HCT116 (cell line): Measurements from ENCODE around the gene ADD1. TPM values are rescaled to one million over a fixed set of nuclear protein-coding genes. Genes with fewer than 3 reads are reported as not detected.

Experiments used
- ATF3 ChIP-seq: IDR thresholded peaks from 2 replicates; pipeline ENCODE4 v1.6.1; 2012
- CTCF ChIP-seq, 3 experiments: fragments of 200-600 bp in 1 of 3; sonication (generic) in 1 of 3; IDR thresholded peaks in 2 of 3; conservative IDR thresholded peaks in 1 of 3; 2 replicates each; pipeline ENCODE4 v1.5.1; 2012 to 2017; ENCODE audit warnings: low read depth in 2 of 3, low read length in 2 of 3, antibody characterized with exemption in 1 of 3, borderline replicate concordance in 1 of 3, control low read depth in 1 of 3, mild to moderate bottlenecking in 1 of 3, mixed read lengths in 1 of 3, mixed run types in 1 of 3, moderate library complexity in 1 of 3; ENCODE audit not compliant: insufficient read depth in 1 of 3
- EZH2 ChIP-seq: fragments of 200-600 bp; sonication (generic); IDR thresholded peaks from 2 replicates; pipeline ENCODE4 v1.6.1; 2017; ENCODE audit warnings: antibody characterized with exemption, mixed run types
- ZBTB33 ChIP-seq: IDR thresholded peaks from 2 replicates; pipeline ENCODE4 v1.6.1; 2011; ENCODE audit warnings: mild to moderate bottlenecking, low read length, moderate library complexity; ENCODE audit not compliant: insufficient replicate concordance; ENCODE audit errors: extremely low read depth
- total RNA-seq: library from RNA; stranded (reverse); gene quantifications from one replicate; pipeline ENCODE4 v1.2.1, GENCODE V29; 2021; ENCODE audit not compliant: unreplicated experiment

ADD1 gene
- total RNA-seq, 1 experiment from 2014 or later, result 139 TPM

- TF ChIP-seq ATF3 (no peak), EZH2 (no peak), ZBTB33 (no peak), CTCF (IDR thresholded peaks at IDR 0.05 in 2 of 3, conservative IDR thresholded peaks at IDR 0.05 in 1 of 3; ENCODE audit: borderline replicate concordance in 1 of 3, insufficient read depth in 1 of 3, low read depth in 2 of 3, low read length in 2 of 3) (no peak)
- TF ChIP-seq, all 23 proteins: peak for 0
Measured at GRCh38 chr4:2800691-2801596, 42.7 kb upstream of the ADD1 start (continued).
